ENCODE results near the gene SEPTIN7. TPM values are rescaled to one million over a fixed set of nuclear protein-coding genes. Genes with fewer than 3 reads are reported as not detected.

SEPTIN7 gene
- total and polyA plus RNA-seq, 2 of the 13 experiments (the other 11 are each of a cell fraction or from before 2014, with no cell fraction given) = 103 to 129 TPM

GRCh38 chr7:35762781-35763180, 38.1 kb upstream of the SEPTIN7 start:
- 2% methylated on average over 3 of the region's 3 CpGs for WGBS (ENCODE audit: low lambda C conversion rate)
- TF ChIP-seq SALL1 (CRISPR knock-in tag; IDR thresholded peaks at IDR 0.05) (no peak), E2F1 (CRISPR knock-in tag; IDR thresholded peaks at IDR 0.05) (no peak), SIX4 (CRISPR knock-in tag; IDR thresholded peaks at IDR 0.05) (no peak)
- Histone ChIP-seq H3K9me3 (ENCODE audit: low read length) (no peaks in the 10 kb centered on the region), H3K27ac (ENCODE audit: extremely low read length, insufficient read depth, low read length) (no peak overlapping the region), H3K79me2 (ENCODE audit: insufficient read depth, low read length) (no peaks in the 10 kb centered on the region), H3K4me3 (replicated peaks in 1 of 3; ENCODE audit: insufficient read depth in 1 of 3, low read depth in 2 of 3, low read length in 3 of 3) (no peak overlapping the region), H3K9ac (ENCODE audit: insufficient read depth, low read depth, low read length) (no peak overlapping the region), H2AFZ (ENCODE audit: low read length) (no peak overlapping the region), H3K4me2 (ENCODE audit: low read depth, low read length) (no peak overlapping the region), H3K36me3 (replicated peaks in 1 of 2; ENCODE audit: control insufficient read depth in 1 of 2, insufficient read depth in 2 of 2, low read length in 2 of 2) (no peaks in the 10 kb centered on the region), H3K27me3 (ENCODE audit: control insufficient read depth in 1 of 2, insufficient read depth in 2 of 2, low read length in 2 of 2) (no peaks in the 10 kb centered on the region), H4K20me1 (ENCODE audit: insufficient read depth, low read length) (no peaks in the 10 kb centered on the region), H3K4me1 (ENCODE audit: insufficient read depth, low read length) (peaks cover 13% of the 10 kb centered on the region)
- intact Hi-C loops (cut with micrococcal nuclease; ENCODE audit: unreplicated experiment) (no loop called here), in situ Hi-C loops (cut with HindIII; ENCODE audit: extremely low pct_ligation_motif_present, low pct_unique_long_range_greater_than_20kb) (no loop called here)
- FAIRE-seq (no peak), DNase-seq (ENCODE audit: low spot score) (no peak), ATAC-seq (no peak)
- BruUV-seq (replicated peaks) = no TSS peak
- CTCF ChIA-PET (ENCODE audit: low intra/inter-chr PET ratio, low total read pairs) = no interaction called here
- POLR2A ChIA-PET = interaction anchor here (0.7 kb wide), 1 partner anchor 38 kb away, joined by 3 read pairs; the partner anchor contains the start of gene SEPTIN7

- ChIA-PET CTCF (ENCODE audit: low intra/inter-chr PET ratio, low total read pairs) (no interaction called here), POLR2A (no interaction called here)
- intact Hi-C loops (cut with micrococcal nuclease; ENCODE audit: unreplicated experiment) (no loop called here), in situ Hi-C loops (cut with HindIII; ENCODE audit: extremely low pct_ligation_motif_present, low pct_unique_long_range_greater_than_20kb) (no loop called here)
- Histone ChIP-seq H3K27ac (ENCODE audit: extremely low read length, insufficient read depth, low read length) (no peak overlapping the region), H3K9ac (ENCODE audit: insufficient read depth, low read depth, low read length) (no peak overlapping the region), H2AFZ (ENCODE audit: low read length) (no peak overlapping the region), H3K4me1 (ENCODE audit: insufficient read depth, low read length) (no peaks in the 10 kb centered on the region), H3K4me3 (replicated peaks in 1 of 3; ENCODE audit: insufficient read depth in 1 of 3, low read depth in 2 of 3, low read length in 3 of 3) (no peak overlapping the region), H3K9me3 (ENCODE audit: low read length) (no peaks in the 10 kb centered on the region), H3K27me3 (ENCODE audit: control insufficient read depth in 1 of 2, insufficient read depth in 2 of 2, low read length in 2 of 2) (no peaks in the 10 kb centered on the region), H3K79me2 (ENCODE audit: insufficient read depth, low read length) (no peaks in the 10 kb centered on the region), H3K36me3 (replicated peaks in 1 of 2; ENCODE audit: control insufficient read depth in 1 of 2, insufficient read depth in 2 of 2, low read length in 2 of 2) (no peaks in the 10 kb centered on the region), H4K20me1 (ENCODE audit: insufficient read depth, low read length) (no peaks in the 10 kb centered on the region), H3K4me2 (ENCODE audit: low read depth, low read length) (no peak overlapping the region)
- no peak for ATAC-seq
- BruUV-seq (replicated peaks) = no TSS peak
- FAIRE-seq = no peak
- DNase-seq (ENCODE audit: low spot score) = no peak
- WGBS (ENCODE audit: low lambda C conversion rate) = 76% methylated on average over 17 of the region's 20 CpGs
- TF ChIP-seq ATF2 (CRISPR knock-in tag; IDR thresholded peaks at IDR 0.05) = no peak
- TF ChIP-seq CERS6 (CRISPR knock-in tag; IDR thresholded peaks at IDR 0.05) = no peak
- no peak for TF ChIP-seq CCDC6 (CRISPR knock-in tag; IDR thresholded peaks at IDR 0.05)
- TF ChIP-seq ZFP91 (CRISPR knock-in tag; IDR thresholded peaks at IDR 0.05; ENCODE audit: borderline replicate concordance) = no peak
- no peak for TF ChIP-seq CREB3 (CRISPR knock-in tag; IDR thresholded peaks at IDR 0.05)
Measured at GRCh38 chr7:35768346-35768745, 32.5 kb upstream of the SEPTIN7 start.

All from HepG2 (cell line).